Tibial nerve (tissue), 4 donors: ENCODE measurements around the gene NBPF8.
"Not testable (repeated sequence)": the region's sequence is repeated elsewhere in the genome, so short reads cannot be mapped to it uniquely, and the experiment has no call there.

Experiments
- EP300 ChIP-seq, 2 donors: sonication (generic); formaldehyde crosslinking; IDR thresholded peaks; one replicate each; pipeline ENCODE4 v1.6.1; 2017; ENCODE audit warnings: antibody characterized with exemption in 2 of 2, mild to moderate bottlenecking in 1 of 2
- TF ChIP-seq, protein P1 (sequence below), 5 experiments: fragments of 200-600 bp in 3 of 5; fragments of 450-650 bp in 2 of 5; sonication (generic) in 3 of 5; IDR thresholded peaks; one replicate each; pipeline ENCODE4 v1.5.1; 2016 to 2019; ENCODE audit warnings: antibody characterized with exemption in 5 of 5, mild to moderate bottlenecking in 3 of 5, moderate library complexity in 2 of 5

GRCh38 chr1:120393316-120394232 lies 21.3 kb upstream of the NBPF8 start:
- TF ChIP-seq, protein P1, sequence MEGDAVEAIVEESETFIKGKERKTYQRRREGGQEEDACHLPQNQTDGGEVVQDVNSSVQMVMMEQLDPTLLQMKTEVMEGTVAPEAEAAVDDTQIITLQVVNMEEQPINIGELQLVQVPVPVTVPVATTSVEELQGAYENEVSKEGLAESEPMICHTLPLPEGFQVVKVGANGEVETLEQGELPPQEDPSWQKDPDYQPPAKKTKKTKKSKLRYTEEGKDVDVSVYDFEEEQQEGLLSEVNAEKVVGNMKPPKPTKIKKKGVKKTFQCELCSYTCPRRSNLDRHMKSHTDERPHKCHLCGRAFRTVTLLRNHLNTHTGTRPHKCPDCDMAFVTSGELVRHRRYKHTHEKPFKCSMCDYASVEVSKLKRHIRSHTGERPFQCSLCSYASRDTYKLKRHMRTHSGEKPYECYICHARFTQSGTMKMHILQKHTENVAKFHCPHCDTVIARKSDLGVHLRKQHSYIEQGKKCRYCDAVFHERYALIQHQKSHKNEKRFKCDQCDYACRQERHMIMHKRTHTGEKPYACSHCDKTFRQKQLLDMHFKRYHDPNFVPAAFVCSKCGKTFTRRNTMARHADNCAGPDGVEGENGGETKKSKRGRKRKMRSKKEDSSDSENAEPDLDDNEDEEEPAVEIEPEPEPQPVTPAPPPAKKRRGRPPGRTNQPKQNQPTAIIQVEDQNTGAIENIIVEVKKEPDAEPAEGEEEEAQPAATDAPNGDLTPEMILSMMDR (IDR thresholded peaks at IDR 0.05), result not testable (repeated sequence)
- not testable (repeated sequence) for TF ChIP-seq EP300 (IDR thresholded peaks at IDR 0.05)
